ENCODE measurements around the gene BLMH. TPM values are rescaled to one million over a fixed set of nuclear protein-coding genes. Genes with fewer than 3 reads are reported as not detected.
"Not testable (repeated sequence)": the region's sequence is repeated elsewhere in the genome, so short reads cannot be mapped to it uniquely, and the experiment has no call there.

BLMH gene
- total RNA-seq, 1 experiment from 2014 or later: 51.2 TPM

- Histone ChIP-seq H3K36me3 (ENCODE audit: control insufficient read depth in 1 of 2, insufficient read depth in 2 of 2, low read length in 2 of 2) (no peaks in the 10 kb centered on the region), H3K4me3 (replicated peaks in 1 of 2; ENCODE audit: low read depth in 1 of 2, low read length in 2 of 2) (no peak overlapping the region), H3K27ac (ENCODE audit: low read depth, low read length) (no peak overlapping the region), H3K4me1 (ENCODE audit: control insufficient read depth in 1 of 2, insufficient read depth in 2 of 2, low read length in 2 of 2) (no peaks in the 10 kb centered on the region), H3K79me2 (ENCODE audit: insufficient read depth, low read length) (no peaks in the 10 kb centered on the region), H3K4me2 (ENCODE audit: low read length) (no peak overlapping the region), H3K9me3 (ENCODE audit: control insufficient read depth in 1 of 2, insufficient read depth in 1 of 2, low read depth in 1 of 2, low read length in 2 of 2) (no peaks in the 10 kb centered on the region), H2AFZ (ENCODE audit: low read depth, low read length, poor library complexity, severe bottlenecking) (no peak overlapping the region), H4K20me1 (ENCODE audit: insufficient read depth) (no peaks in the 10 kb centered on the region), H3K27me3 (ENCODE audit: insufficient read depth, low read length) (peaks cover 33% of the 10 kb centered on the region; the same call in 1 of the 2 replicates), H3K9ac (ENCODE audit: low read length) (no peak overlapping the region), H3K9me2 (ENCODE audit: insufficient read depth) (no peaks in the 10 kb centered on the region)
- no peak for DNase-seq (ENCODE audit: low read depth, low spot score)
- ChIA-PET POLR2A (no interaction called here), CTCF (no interaction called here), RAD21 (ENCODE audit: low non-redundant PET in 1 of 2, low total read pairs in 2 of 2, uncharacterized antibody in 2 of 2, unreplicated experiment in 2 of 2) (no interaction called here)
- ATAC-seq: no peak; the same call in 1 of the 2 replicates
- BruUV-seq (replicated peaks): no TSS peak
- intact Hi-C loops (cut with micrococcal nuclease): no loop called here
- TF ChIP-seq POLR2A (IDR thresholded peaks at IDR 0.05; ENCODE audit: borderline replicate concordance, extremely low read depth, insufficient read depth, insufficient read length) (no peak), EGR1 (IDR thresholded peaks at IDR 0.05; ENCODE audit: low read depth) (no peak), YY1 (IDR thresholded peaks at IDR 0.05; ENCODE audit: extremely low read depth, insufficient replicate concordance, low read depth, low read length) (no peak)
Observed at GRCh38 chr17:30230596-30231125, 61.1 kb downstream of the BLMH start.

- H3K79me2 ChIP-seq (ENCODE audit: insufficient read depth, low read length); H3K4me3 ChIP-seq (replicated peaks in 1 of 2; ENCODE audit: low read depth in 1 of 2, low read length in 2 of 2); RAD21 ChIA-PET (ENCODE audit: low non-redundant PET in 1 of 2, low total read pairs in 2 of 2, uncharacterized antibody in 2 of 2, unreplicated experiment in 2 of 2); H3K4me2 ChIP-seq (ENCODE audit: low read length); H3K9me3 ChIP-seq (ENCODE audit: control insufficient read depth in 1 of 2, insufficient read depth in 1 of 2, low read depth in 1 of 2, low read length in 2 of 2); H2AFZ ChIP-seq (ENCODE audit: low read depth, low read length, poor library complexity, severe bottlenecking); H3K27ac ChIP-seq (ENCODE audit: low read depth, low read length); POLR2A ChIA-PET; H3K9ac ChIP-seq (ENCODE audit: low read length); BruUV-seq (replicated peaks); ATAC-seq; intact Hi-C loops (cut with micrococcal nuclease); H3K36me3 ChIP-seq (ENCODE audit: control insufficient read depth in 1 of 2, insufficient read depth in 2 of 2, low read length in 2 of 2); H3K9me2 ChIP-seq (ENCODE audit: insufficient read depth); CTCF ChIA-PET; H3K4me1 ChIP-seq (ENCODE audit: control insufficient read depth in 1 of 2, insufficient read depth in 2 of 2, low read length in 2 of 2); H4K20me1 ChIP-seq (ENCODE audit: insufficient read depth); DNase-seq (ENCODE audit: low read depth, low spot score): not testable (repeated sequence)
- peaks cover 32% of the 10 kb centered on the region; the same call in 1 of the 2 replicates for H3K27me3 ChIP-seq (ENCODE audit: insufficient read depth, low read length)
Observed at GRCh38 chr17:30230009-30230408, 61.7 kb downstream of the BLMH start.

GRCh38 chr17:30229012-30229411 lies 62.7 kb downstream of the BLMH start:
- intact Hi-C loops (cut with micrococcal nuclease): no loop called here
- Histone ChIP-seq H4K20me1 (ENCODE audit: insufficient read depth) (no peaks in the 10 kb centered on the region), H3K9ac (ENCODE audit: low read length) (no peak overlapping the region), H3K9me3 (ENCODE audit: control insufficient read depth in 1 of 2, insufficient read depth in 1 of 2, low read depth in 1 of 2, low read length in 2 of 2) (no peaks in the 10 kb centered on the region), H3K27ac (ENCODE audit: low read depth, low read length) (no peak overlapping the region), H2AFZ (ENCODE audit: low read depth, low read length, poor library complexity, severe bottlenecking) (no peak overlapping the region), H3K4me3 (replicated peaks in 1 of 2; ENCODE audit: low read depth in 1 of 2, low read length in 2 of 2) (no peak overlapping the region), H3K9me2 (ENCODE audit: insufficient read depth) (no peaks in the 10 kb centered on the region), H3K79me2 (ENCODE audit: insufficient read depth, low read length) (no peaks in the 10 kb centered on the region), H3K36me3 (ENCODE audit: control insufficient read depth in 1 of 2, insufficient read depth in 2 of 2, low read length in 2 of 2) (no peaks in the 10 kb centered on the region), H3K27me3 (ENCODE audit: insufficient read depth, low read length) (peaks cover 22% of the 10 kb centered on the region; the same call in 1 of the 2 replicates), H3K4me1 (ENCODE audit: control insufficient read depth in 1 of 2, insufficient read depth in 2 of 2, low read length in 2 of 2) (no peaks in the 10 kb centered on the region), H3K4me2 (ENCODE audit: low read length) (no peak overlapping the region)
- BruUV-seq (replicated peaks): no TSS peak
- POLR2A ChIA-PET: no interaction called here
- no peak for ATAC-seq
- CTCF ChIA-PET: no interaction called here
- RAD21 ChIA-PET (ENCODE audit: low non-redundant PET in 1 of 2, low total read pairs in 2 of 2, uncharacterized antibody in 2 of 2, unreplicated experiment in 2 of 2): no interaction called here
- no peak for DNase-seq (ENCODE audit: low read depth, low spot score)
- TF ChIP-seq ATF3 (IDR thresholded peaks at IDR 0.05): no peak
- no peak for TF ChIP-seq RAD21 (IDR thresholded peaks at IDR 0.05; ENCODE audit: low read depth)
- no peak for TF ChIP-seq CEBPB (IDR thresholded peaks at IDR 0.05; ENCODE audit: low read depth)
- no peak for TF ChIP-seq CBX3 (IDR thresholded peaks at IDR 0.05; ENCODE audit: low read depth)
- TF ChIP-seq EGR1 (IDR thresholded peaks at IDR 0.05; ENCODE audit: low read depth): no peak
- TF ChIP-seq YY1 (IDR thresholded peaks at IDR 0.05; ENCODE audit: extremely low read depth, insufficient replicate concordance, low read depth, low read length): no peak
- no peak for TF ChIP-seq POLR2AphosphoS5 (IDR thresholded peaks at IDR 0.05; ENCODE audit: low read depth, low read length)
- no peak for TF ChIP-seq CTCF (IDR thresholded peaks at IDR 0.05 in 2 of 3, conservative IDR thresholded peaks at IDR 0.05 in 1 of 3; ENCODE audit: borderline replicate concordance in 1 of 3, insufficient read depth in 1 of 3, low read depth in 2 of 3, low read length in 2 of 3)
- TF ChIP-seq JUND (IDR thresholded peaks at IDR 0.05): no peak
- no peak for TF ChIP-seq ELF1 (IDR thresholded peaks at IDR 0.05; ENCODE audit: borderline replicate concordance, low read depth)
